ENCODE data around the gene CST6. TPM values are rescaled to one million over a fixed set of nuclear protein-coding genes. Genes with fewer than 3 reads are reported as not detected.

CST6 gene
- total and polyA plus RNA-seq, 2 donors (not counting 3 experiments of a cell fraction or from before 2014, with no cell fraction given), result 0.46 to 2.2 TPM

DNA sequence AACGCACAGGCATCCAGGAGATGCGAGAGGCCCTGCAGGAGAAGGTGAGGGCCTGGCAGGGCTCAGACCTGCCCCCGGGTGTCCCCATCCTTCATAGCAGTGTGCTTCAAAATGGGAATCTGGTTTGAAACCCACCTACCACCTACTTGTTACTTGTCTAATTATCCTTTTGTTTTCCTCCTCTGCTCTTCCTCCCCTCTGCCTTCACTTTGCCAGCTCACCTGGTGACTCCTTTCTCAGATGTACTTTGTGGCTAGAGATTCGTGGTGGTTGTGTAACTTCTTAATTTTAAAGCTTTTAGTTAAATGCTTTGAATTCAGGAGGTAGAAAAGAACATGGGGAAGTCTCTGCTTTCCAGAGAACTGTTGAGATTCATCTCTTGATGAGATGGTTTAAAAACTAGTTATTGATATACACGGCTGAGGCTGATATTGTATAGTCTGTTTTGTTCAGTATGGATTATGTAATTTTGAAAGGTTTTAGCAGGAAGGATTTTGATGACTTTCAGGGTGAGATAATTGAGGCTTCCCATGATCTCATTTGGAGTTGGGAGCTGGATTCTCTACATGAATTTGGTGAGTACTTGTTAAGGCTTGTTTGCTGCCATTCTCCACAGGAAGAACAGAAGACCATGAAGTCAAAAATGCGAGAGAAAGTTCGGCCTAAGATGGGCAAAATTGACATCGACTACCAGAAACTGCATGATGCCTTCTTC is 48.3 kb downstream of the CST6 start:
- Histone ChIP-seq H2AFZ (ENCODE audit: low read depth, low read length) (no peak overlapping the region), H3K27ac (ENCODE audit: insufficient read depth, low read depth, low read length) (no peak overlapping the region), H3K4me1 (ENCODE audit: control insufficient read depth, extremely low read depth, insufficient read depth, low read length) (no peaks in the 10 kb centered on the region), H3K9me3 (replicated peaks; ENCODE audit: control insufficient read depth, insufficient read depth, low read length) (no peaks in the 10 kb centered on the region), H3K36me3 (ENCODE audit: control insufficient read depth in 2 of 2, extremely low read depth in 1 of 2, insufficient read depth in 2 of 2, low read length in 2 of 2) (peaks cover 55 to 64% of the 10 kb centered on the region in 2 experiments), H3K9me1 (replicated peaks; ENCODE audit: control insufficient read depth, extremely low read depth, insufficient read depth, low read length) (no peaks in the 10 kb centered on the region), H3K79me2 (ENCODE audit: control insufficient read depth, insufficient read depth, low read length) (peaks cover 13% of the 10 kb centered on the region), H4K20me1 (replicated peaks; ENCODE audit: control insufficient read depth, extremely low read depth, insufficient read depth, low read length) (no peaks in the 10 kb centered on the region), H3K9ac (replicated peaks; ENCODE audit: extremely low read depth, insufficient read depth, low read length) (no peak overlapping the region), H3K27me3 (ENCODE audit: control insufficient read depth in 2 of 2, insufficient read depth in 2 of 2, low read length in 2 of 2) (no peaks in the 10 kb centered on the region), H3K4me2 (ENCODE audit: insufficient read depth, low read length) (no peak overlapping the region), H3K4me3 (replicated peaks in 1 of 3; ENCODE audit: insufficient read depth in 1 of 3, low read depth in 1 of 3, low read length in 3 of 3) (no peak overlapping the region)
- intact Hi-C loops (cut with micrococcal nuclease) (no loop called here), dilution Hi-C loops (cut with MboI; ENCODE audit: extremely low pct_ligation_motif_present, low sequenced_read_pairs) (no loop called here)
- DNase-seq (ENCODE audit: low read depth, low spot score) (no peak), FAIRE-seq (no peak)
- ChIA-PET CTCF (interaction anchor here (0.7 kb wide), 1 partner anchor 8 kb away, joined by 3 read pairs; no protein-coding TSS in a partner anchor), POLR2A (no interaction called here)
- no peak for TF ChIP-seq JUN (IDR thresholded peaks at IDR 0.05; ENCODE audit: borderline replicate concordance, insufficient read depth, insufficient read length, low read depth)
- TF ChIP-seq POLR2A (IDR thresholded peaks at IDR 0.05; ENCODE audit: low read depth, low read length), result no peak
- TF ChIP-seq FOS (IDR thresholded peaks at IDR 0.05; ENCODE audit: borderline replicate concordance, insufficient read depth, low read length), result no peak
- no peak for TF ChIP-seq MYC (IDR thresholded peaks at IDR 0.05; ENCODE audit: low read depth, low read length)
- no peak for TF ChIP-seq EZH2 (IDR thresholded peaks at IDR 0.05; ENCODE audit: borderline replicate concordance, low read depth, low read length, severe bottlenecking)
- TF ChIP-seq, protein P1, sequence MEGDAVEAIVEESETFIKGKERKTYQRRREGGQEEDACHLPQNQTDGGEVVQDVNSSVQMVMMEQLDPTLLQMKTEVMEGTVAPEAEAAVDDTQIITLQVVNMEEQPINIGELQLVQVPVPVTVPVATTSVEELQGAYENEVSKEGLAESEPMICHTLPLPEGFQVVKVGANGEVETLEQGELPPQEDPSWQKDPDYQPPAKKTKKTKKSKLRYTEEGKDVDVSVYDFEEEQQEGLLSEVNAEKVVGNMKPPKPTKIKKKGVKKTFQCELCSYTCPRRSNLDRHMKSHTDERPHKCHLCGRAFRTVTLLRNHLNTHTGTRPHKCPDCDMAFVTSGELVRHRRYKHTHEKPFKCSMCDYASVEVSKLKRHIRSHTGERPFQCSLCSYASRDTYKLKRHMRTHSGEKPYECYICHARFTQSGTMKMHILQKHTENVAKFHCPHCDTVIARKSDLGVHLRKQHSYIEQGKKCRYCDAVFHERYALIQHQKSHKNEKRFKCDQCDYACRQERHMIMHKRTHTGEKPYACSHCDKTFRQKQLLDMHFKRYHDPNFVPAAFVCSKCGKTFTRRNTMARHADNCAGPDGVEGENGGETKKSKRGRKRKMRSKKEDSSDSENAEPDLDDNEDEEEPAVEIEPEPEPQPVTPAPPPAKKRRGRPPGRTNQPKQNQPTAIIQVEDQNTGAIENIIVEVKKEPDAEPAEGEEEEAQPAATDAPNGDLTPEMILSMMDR (IDR thresholded peaks at IDR 0.05; ENCODE audit: extremely low read depth in 1 of 2, insufficient read depth in 1 of 2, low read depth in 1 of 2, low read length in 2 of 2), result no peak
- TF ChIP-seq GATA2 (IDR thresholded peaks at IDR 0.05; ENCODE audit: insufficient read depth, insufficient read length, low read depth, low read length), result no peak
- TF ChIP-seq POLR2AphosphoS5 (IDR thresholded peaks at IDR 0.05; ENCODE audit: insufficient read depth, low read depth, low read length), result no peak
- TF ChIP-seq, protein P2, sequence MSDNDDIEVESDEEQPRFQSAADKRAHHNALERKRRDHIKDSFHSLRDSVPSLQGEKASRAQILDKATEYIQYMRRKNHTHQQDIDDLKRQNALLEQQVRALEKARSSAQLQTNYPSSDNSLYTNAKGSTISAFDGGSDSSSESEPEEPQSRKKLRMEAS (IDR thresholded peaks at IDR 0.05; ENCODE audit: insufficient read depth, insufficient read length), result no peak
- BruUV-seq (replicated peaks), result no TSS peak
